PFSK-1 (cell line): Measurements from ENCODE around the gene IMPA2.

ENCODE experiments used
- POLR2AphosphoS5 ChIP-seq: IDR thresholded peaks from 2 replicates; pipeline ENCODE4 v1.6.1; 2012; ENCODE audit warnings: low read depth, mild to moderate bottlenecking, control low read depth, low read length, moderate library complexity
- REST ChIP-seq, 2 experiments: IDR thresholded peaks; 2 replicates each; pipeline versions ENCODE4 v1.6.1 to v1.8.0; 2011 to 2012; ENCODE audit warnings: low read depth in 2 of 2, low read length in 2 of 2, control low read depth in 1 of 2, inconsistent platforms in 1 of 2, mild to moderate bottlenecking in 1 of 2, moderate library complexity in 1 of 2; ENCODE audit not compliant: insufficient read depth in 1 of 2
- SIN3A ChIP-seq: IDR thresholded peaks from 2 replicates; pipeline ENCODE4 v1.6.1; 2012; ENCODE audit warnings: mild to moderate bottlenecking, low read length, moderate library complexity, borderline replicate concordance; ENCODE audit not compliant: insufficient read depth
- TAF1 ChIP-seq: IDR thresholded peaks from 2 replicates; pipeline ENCODE4 v1.6.1; 2012; ENCODE audit warnings: low read length, control low read depth, borderline replicate concordance; ENCODE audit not compliant: insufficient read depth

- TF ChIP-seq SIN3A, result no peak
- TF ChIP-seq POLR2AphosphoS5, result no peak
- TF ChIP-seq TAF1, result no peak
- no peak for TF ChIP-seq REST (IDR thresholded peaks at IDR 0.05; ENCODE audit: insufficient read depth in 1 of 2, low read depth in 2 of 2, low read length in 2 of 2)
Measured at GRCh38 chr18:12027046-12027445, 45.7 kb downstream of the IMPA2 start.
